ENCODE data around the gene MIS12. TPM values are rescaled to one million over a fixed set of nuclear protein-coding genes. Genes with fewer than 3 reads are reported as not detected.

MIS12 gene
- total and polyA plus RNA-seq, 4 donors: 7.3 to 16.1 (median 12.9) TPM

DNA sequence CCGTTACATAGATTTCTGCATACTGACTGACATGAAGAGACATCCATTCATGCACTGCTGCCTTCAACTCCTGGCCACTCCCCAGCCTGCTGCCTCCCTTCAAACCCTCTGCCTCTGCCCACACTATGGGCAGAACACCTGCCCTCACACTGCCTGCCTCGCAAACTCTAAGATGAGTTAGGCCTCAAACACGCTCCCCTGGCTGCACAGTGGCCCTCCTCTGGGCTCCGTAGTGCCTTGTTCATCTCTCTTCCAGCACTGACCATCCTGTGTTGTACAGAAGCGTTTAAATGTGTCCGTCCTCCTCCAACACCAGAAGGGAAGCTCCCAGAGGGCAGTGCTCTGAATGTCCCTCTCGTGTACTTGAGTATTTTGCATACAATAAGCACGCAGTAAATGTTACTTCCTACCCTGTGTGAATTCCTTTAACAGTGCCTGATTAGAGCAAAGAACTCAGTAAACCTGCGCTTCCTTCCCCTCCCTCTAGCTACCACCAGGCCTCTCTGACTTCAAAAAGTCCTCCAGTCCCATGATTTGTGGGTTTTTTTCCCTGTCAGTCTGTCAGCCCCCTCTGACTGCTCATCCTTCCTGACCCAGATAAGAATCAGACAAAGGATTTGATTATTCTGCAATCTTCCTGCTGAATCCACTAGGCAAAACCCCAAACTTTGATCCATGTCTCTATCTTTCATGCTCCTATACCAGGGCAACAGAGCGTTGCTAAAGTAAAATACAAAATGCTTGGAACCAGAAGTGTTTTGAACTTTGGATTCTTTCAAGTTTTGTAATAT, 21.5 kb upstream of the MIS12 start:
- no peak for ATAC-seq (ENCODE audit: low FRiP score)
- Histone ChIP-seq H3K9me3 (ENCODE audit: control insufficient read depth, low read length) (no peaks in the 10 kb centered on the region), H3K36me3 (ENCODE audit: control insufficient read depth in 1 of 2, insufficient read depth in 2 of 2, low read length in 1 of 2) (peaks cover 0 to 2% of the 10 kb centered on the region in 2 donors), H3K27ac (ENCODE audit: low read depth in 1 of 2, low read length in 2 of 2) (no peak overlapping the region), H3K27me3 (ENCODE audit: control insufficient read depth in 1 of 2, insufficient read depth in 2 of 2, low read length in 1 of 2) (no peaks in the 10 kb centered on the region), H3K4me3 (ENCODE audit: low read length in 2 of 2) (no peak overlapping the region), H3K4me1 (ENCODE audit: control insufficient read depth in 1 of 2, insufficient read depth in 2 of 2, low read length in 2 of 2) (peaks cover 0 to 7% of the 10 kb centered on the region in 2 donors)
- intact Hi-C loops (cut with DNase I): no loop called here
- no peak for DNase-seq
- WGBS, 2 donors: 87 to 88% methylated on average over 10 of the region's 10 CpGs

DNA sequence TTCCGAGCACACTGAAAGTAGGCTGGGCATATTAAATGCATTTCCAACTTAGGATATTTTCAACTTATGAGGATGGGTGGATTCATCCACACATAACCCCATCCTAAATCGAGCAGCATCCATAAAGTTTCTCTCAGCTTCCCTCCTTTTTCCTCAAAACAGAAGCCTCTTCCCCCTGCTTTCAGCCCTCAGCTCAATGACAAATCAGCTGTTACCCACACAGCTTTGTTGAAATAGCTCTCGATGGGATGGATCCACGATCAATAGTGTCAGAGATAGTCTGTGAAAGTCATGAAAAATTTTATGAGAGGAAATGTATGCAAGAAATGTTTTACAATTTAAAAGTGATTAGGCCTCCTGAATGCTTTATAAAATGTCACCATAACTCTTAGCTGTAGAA, 20.1 kb upstream of the MIS12 start:
- Histone ChIP-seq H3K4me1 (ENCODE audit: control insufficient read depth in 1 of 2, insufficient read depth in 2 of 2, low read length in 2 of 2) (peaks cover 0 to 7% of the 10 kb centered on the region in 2 donors), H3K9me3 (ENCODE audit: control insufficient read depth, low read length) (no peaks in the 10 kb centered on the region), H3K27me3 (ENCODE audit: control insufficient read depth in 1 of 2, insufficient read depth in 2 of 2, low read length in 1 of 2) (no peaks in the 10 kb centered on the region), H3K36me3 (ENCODE audit: control insufficient read depth in 1 of 2, insufficient read depth in 2 of 2, low read length in 1 of 2) (peaks cover 0 to 2% of the 10 kb centered on the region in 2 donors), H3K4me3 (ENCODE audit: low read length in 2 of 2) (no peak overlapping the region), H3K27ac (ENCODE audit: low read depth in 1 of 2, low read length in 2 of 2) (no peak overlapping the region)
- DNase-seq (no peak), ATAC-seq (ENCODE audit: low FRiP score) (no peak)
- WGBS, 2 donors: 91% methylated on average over 4 of the region's 4 CpGs
- intact Hi-C loops (cut with DNase I): no loop called here

- H3K4me1 ChIP-seq (ENCODE audit: control insufficient read depth in 1 of 2, insufficient read depth in 2 of 2, low read length in 2 of 2): peaks cover 0 to 7% of the 10 kb centered on the region in 2 donors
- no peaks in the 10 kb centered on the region for H3K9me3 ChIP-seq (ENCODE audit: control insufficient read depth, low read length)
- intact Hi-C loops (cut with DNase I): no loop called here
- H3K27me3 ChIP-seq (ENCODE audit: control insufficient read depth in 1 of 2, insufficient read depth in 2 of 2, low read length in 1 of 2): no peaks in the 10 kb centered on the region
- 3 to 4% methylated on average over 8 of the region's 8 CpGs for WGBS, 2 donors
- ATAC-seq (ENCODE audit: low FRiP score) (no peak), DNase-seq (no peak)
- H3K4me3 ChIP-seq (ENCODE audit: low read length in 2 of 2): peak overlapping the region in 1 of 2 donors; percentile 80
- no peaks in the 10 kb centered on the region for H3K36me3 ChIP-seq (ENCODE audit: control insufficient read depth in 1 of 2, insufficient read depth in 2 of 2, low read length in 1 of 2)
- H3K27ac ChIP-seq (ENCODE audit: low read depth in 1 of 2, low read length in 2 of 2): no peak overlapping the region
Measured at GRCh38 chr17:5467416-5467815, 18.9 kb upstream of the MIS12 start.

DNA sequence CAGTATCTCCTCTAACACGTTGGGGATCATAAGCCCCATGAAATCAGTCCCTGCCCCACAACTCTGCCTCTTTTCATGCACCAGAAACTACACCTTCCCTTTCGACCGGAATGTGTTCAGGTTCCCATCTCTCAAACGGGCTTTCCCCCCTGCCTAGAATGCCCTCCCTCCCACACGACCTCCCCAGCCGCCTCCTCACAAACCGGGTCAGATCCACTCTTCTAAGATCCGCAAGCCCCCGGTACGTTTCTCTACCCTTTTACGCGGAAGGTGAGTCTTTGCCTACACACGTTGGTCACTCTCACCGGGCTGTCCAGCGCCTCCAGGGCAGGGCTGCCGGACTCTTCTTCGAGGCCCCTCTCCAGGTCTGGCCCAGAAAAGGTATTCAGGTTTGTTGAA, 18.3 kb upstream of the MIS12 start:
- intact Hi-C loops (cut with DNase I): loop anchor here (2.0 kb wide), 1 partner anchor 19 kb away; the partner anchor contains the start of genes DERL2 (in 2 of the 2) and MIS12 (in 2 of the 2)
- H3K4me3 ChIP-seq (ENCODE audit: low read length in 2 of 2): peak overlapping the region; percentile 61 to 80
- H3K4me1 ChIP-seq (ENCODE audit: control insufficient read depth in 1 of 2, insufficient read depth in 2 of 2, low read length in 2 of 2): peaks cover 0 to 7% of the 10 kb centered on the region in 2 donors
- WGBS, 2 donors: 0% methylated on average over 17 of the region's 17 CpGs
- ATAC-seq (ENCODE audit: low FRiP score) (no peak), DNase-seq (no peak)
- no peak overlapping the region for H3K27ac ChIP-seq (ENCODE audit: low read depth in 1 of 2, low read length in 2 of 2)
- H3K27me3 ChIP-seq (ENCODE audit: control insufficient read depth in 1 of 2, insufficient read depth in 2 of 2, low read length in 1 of 2): no peaks in the 10 kb centered on the region
- H3K9me3 ChIP-seq (ENCODE audit: control insufficient read depth, low read length): no peaks in the 10 kb centered on the region
- no peaks in the 10 kb centered on the region for H3K36me3 ChIP-seq (ENCODE audit: control insufficient read depth in 1 of 2, insufficient read depth in 2 of 2, low read length in 1 of 2)

DNA sequence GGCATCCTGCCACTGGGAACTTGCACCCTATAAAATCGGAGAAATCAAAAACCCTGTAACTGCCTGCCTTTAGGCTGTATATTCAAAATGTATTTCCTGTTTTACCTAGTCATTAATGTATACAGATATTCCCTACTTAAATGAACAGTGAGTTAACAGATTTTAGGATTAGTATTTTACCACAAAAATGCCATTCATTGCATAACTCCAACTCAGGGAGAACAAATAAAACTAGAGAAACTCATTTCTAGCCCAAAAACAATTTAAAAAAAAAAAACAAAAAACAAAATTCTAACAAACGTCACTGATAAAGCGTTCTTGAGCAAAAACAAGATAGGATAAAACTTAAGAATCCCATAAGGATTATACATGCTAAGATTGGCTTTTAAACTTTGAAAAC, 13.9 kb upstream of the MIS12 start:
- no peak overlapping the region for H3K4me3 ChIP-seq (ENCODE audit: low read length in 2 of 2)
- DNase-seq (no peak), ATAC-seq (ENCODE audit: low FRiP score) (no peak)
- H3K9me3 ChIP-seq (ENCODE audit: control insufficient read depth, low read length): no peaks in the 10 kb centered on the region
- peaks cover 0 to 1% of the 10 kb centered on the region in 2 donors for H3K4me1 ChIP-seq (ENCODE audit: control insufficient read depth in 1 of 2, insufficient read depth in 2 of 2, low read length in 2 of 2)
- WGBS, 2 donors: 74 to 78% methylated on average over 3 of the region's 3 CpGs
- peaks cover 0 to 10% of the 10 kb centered on the region in 2 donors for H3K36me3 ChIP-seq (ENCODE audit: control insufficient read depth in 1 of 2, insufficient read depth in 2 of 2, low read length in 1 of 2)
- intact Hi-C loops (cut with DNase I): no loop called here
- H3K27me3 ChIP-seq (ENCODE audit: control insufficient read depth in 1 of 2, insufficient read depth in 2 of 2, low read length in 1 of 2): no peaks in the 10 kb centered on the region
- H3K27ac ChIP-seq (ENCODE audit: low read depth in 1 of 2, low read length in 2 of 2): no peak overlapping the region

- Histone ChIP-seq H3K4me3 (ENCODE audit: low read length in 2 of 2) (no peak overlapping the region), H3K27me3 (ENCODE audit: control insufficient read depth in 1 of 2, insufficient read depth in 2 of 2, low read length in 1 of 2) (no peaks in the 10 kb centered on the region), H3K9me3 (ENCODE audit: control insufficient read depth, low read length) (no peaks in the 10 kb centered on the region), H3K27ac (ENCODE audit: low read depth in 1 of 2, low read length in 2 of 2) (no peak overlapping the region), H3K36me3 (ENCODE audit: control insufficient read depth in 1 of 2, insufficient read depth in 2 of 2, low read length in 1 of 2) (peaks cover 4 to 12% of the 10 kb centered on the region in 2 donors), H3K4me1 (ENCODE audit: control insufficient read depth in 1 of 2, insufficient read depth in 2 of 2, low read length in 2 of 2) (no peaks in the 10 kb centered on the region)
- intact Hi-C loops (cut with DNase I): no loop called here
- DNase-seq (no peak), ATAC-seq (ENCODE audit: low FRiP score) (no peak)
- 86 to 89% methylated on average over 2 of the region's 2 CpGs for WGBS, 2 donors
Measured at GRCh38 chr17:5473906-5474305, 12.5 kb upstream of the MIS12 start.

DNA sequence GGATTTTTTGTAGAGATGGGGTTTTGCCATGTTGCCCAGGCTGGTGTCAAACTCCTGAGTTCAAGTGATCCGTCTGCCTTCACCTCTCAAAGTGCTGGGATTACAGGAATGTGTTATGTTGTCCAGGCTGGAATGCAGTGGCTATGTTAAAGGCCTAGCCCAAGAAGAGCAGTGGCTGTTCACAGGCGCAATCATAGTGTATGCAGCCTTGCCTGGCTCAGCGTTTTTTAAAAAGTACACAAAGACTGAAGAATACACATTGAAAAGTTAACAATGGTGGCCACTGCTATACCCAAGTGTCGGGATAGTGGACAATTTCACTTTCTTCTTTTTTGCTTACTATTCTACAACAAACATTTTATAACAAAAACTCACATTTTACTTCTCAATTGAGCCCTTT, 7.4 kb upstream of the MIS12 start:
- Histone ChIP-seq H3K27me3 (ENCODE audit: control insufficient read depth in 1 of 2, insufficient read depth in 2 of 2, low read length in 1 of 2) (no peaks in the 10 kb centered on the region), H3K9me3 (ENCODE audit: control insufficient read depth, low read length) (no peaks in the 10 kb centered on the region), H3K4me3 (ENCODE audit: low read length in 2 of 2) (no peak overlapping the region), H3K36me3 (ENCODE audit: control insufficient read depth in 1 of 2, insufficient read depth in 2 of 2, low read length in 1 of 2) (peaks cover 10 to 11% of the 10 kb centered on the region in 2 donors), H3K27ac (ENCODE audit: low read depth in 1 of 2, low read length in 2 of 2) (no peak overlapping the region), H3K4me1 (ENCODE audit: control insufficient read depth in 1 of 2, insufficient read depth in 2 of 2, low read length in 2 of 2) (no peaks in the 10 kb centered on the region)
- no peak for DNase-seq
- ATAC-seq (ENCODE audit: low FRiP score): no peak
- WGBS, 2 donors: 90 to 93% methylated on average over 4 of the region's 4 CpGs
- intact Hi-C loops (cut with DNase I): no loop called here

DNA sequence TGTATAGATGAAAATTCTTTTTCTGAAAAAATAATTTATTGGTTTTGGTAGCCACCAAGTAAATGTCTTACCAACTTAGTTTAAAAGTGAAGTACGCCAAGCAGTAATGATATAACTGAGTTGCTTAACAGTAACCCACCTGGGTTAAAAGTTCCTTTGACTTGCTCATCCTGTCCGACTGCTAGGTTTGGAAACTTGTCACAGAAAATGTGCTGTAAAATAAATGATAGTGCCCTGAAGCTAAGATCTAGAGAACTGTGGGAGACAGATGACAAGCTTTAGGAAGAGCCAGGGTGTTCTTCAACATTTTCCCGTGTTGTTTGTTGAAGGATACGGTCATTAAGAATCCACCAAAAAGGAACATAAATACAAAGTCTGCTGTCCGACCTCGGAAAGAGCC, 5.4 kb upstream of the MIS12 start:
- H3K9me3 ChIP-seq (ENCODE audit: control insufficient read depth, low read length): no peaks in the 10 kb centered on the region
- 80 to 81% methylated on average over 6 of the region's 6 CpGs for WGBS, 2 donors
- no peak for DNase-seq
- no peak overlapping the region for H3K4me3 ChIP-seq (ENCODE audit: low read length in 2 of 2)
- intact Hi-C loops (cut with DNase I): no loop called here
- peaks cover 5 to 10% of the 10 kb centered on the region in 2 donors for H3K36me3 ChIP-seq (ENCODE audit: control insufficient read depth in 1 of 2, insufficient read depth in 2 of 2, low read length in 1 of 2)
- no peaks in the 10 kb centered on the region for H3K4me1 ChIP-seq (ENCODE audit: control insufficient read depth in 1 of 2, insufficient read depth in 2 of 2, low read length in 2 of 2)
- H3K27ac ChIP-seq (ENCODE audit: low read depth in 1 of 2, low read length in 2 of 2): no peak overlapping the region
- H3K27me3 ChIP-seq (ENCODE audit: control insufficient read depth in 1 of 2, insufficient read depth in 2 of 2, low read length in 1 of 2): no peaks in the 10 kb centered on the region
- no peak for ATAC-seq (ENCODE audit: low FRiP score)

- intact Hi-C loops (cut with DNase I): no loop called here
- peaks cover 5 to 10% of the 10 kb centered on the region in 2 donors for H3K36me3 ChIP-seq (ENCODE audit: control insufficient read depth in 1 of 2, insufficient read depth in 2 of 2, low read length in 1 of 2)
Measured at GRCh38 chr17:5481451-5481850, 4.9 kb upstream of the MIS12 start.

More at GRCh38 chr17:5481451-5481850, 4.9 kb upstream of the MIS12 start:
- Histone ChIP-seq H3K4me1 (ENCODE audit: control insufficient read depth in 1 of 2, insufficient read depth in 2 of 2, low read length in 2 of 2) (no peaks in the 10 kb centered on the region), H3K4me3 (ENCODE audit: low read length in 2 of 2) (no peak overlapping the region), H3K27ac (ENCODE audit: low read depth in 1 of 2, low read length in 2 of 2) (no peak overlapping the region), H3K9me3 (ENCODE audit: control insufficient read depth, low read length) (no peaks in the 10 kb centered on the region), H3K27me3 (ENCODE audit: control insufficient read depth in 1 of 2, insufficient read depth in 2 of 2, low read length in 1 of 2) (no peaks in the 10 kb centered on the region)
- DNase-seq (no peak), ATAC-seq (ENCODE audit: low FRiP score) (no peak)
- WGBS, 2 donors: 94 to 100% methylated on average over 4 of the region's 4 CpGs

Data from aorta (tissue), 5 donors.